B cell (primary cell): ENCODE data around the gene TINAGL1.

Experiments used
- EZH2 ChIP-seq: IDR thresholded peaks from 2 replicates; pipeline ENCODE4 v1.6.1; 2012; ENCODE audit warnings: borderline replicate concordance, low read depth, mild to moderate bottlenecking, moderate library complexity, low read length; ENCODE audit not compliant: insufficient read depth, poor library complexity, severe bottlenecking
- TF ChIP-seq, protein P1 (sequence below): fragments of 200-600 bp; IDR thresholded peaks from one replicate; pipeline ENCODE4 v1.8.0; 2022; ENCODE audit warnings: antibody characterized with exemption, mild to moderate bottlenecking

- TF ChIP-seq EZH2, result no peak
- TF ChIP-seq, protein P1, sequence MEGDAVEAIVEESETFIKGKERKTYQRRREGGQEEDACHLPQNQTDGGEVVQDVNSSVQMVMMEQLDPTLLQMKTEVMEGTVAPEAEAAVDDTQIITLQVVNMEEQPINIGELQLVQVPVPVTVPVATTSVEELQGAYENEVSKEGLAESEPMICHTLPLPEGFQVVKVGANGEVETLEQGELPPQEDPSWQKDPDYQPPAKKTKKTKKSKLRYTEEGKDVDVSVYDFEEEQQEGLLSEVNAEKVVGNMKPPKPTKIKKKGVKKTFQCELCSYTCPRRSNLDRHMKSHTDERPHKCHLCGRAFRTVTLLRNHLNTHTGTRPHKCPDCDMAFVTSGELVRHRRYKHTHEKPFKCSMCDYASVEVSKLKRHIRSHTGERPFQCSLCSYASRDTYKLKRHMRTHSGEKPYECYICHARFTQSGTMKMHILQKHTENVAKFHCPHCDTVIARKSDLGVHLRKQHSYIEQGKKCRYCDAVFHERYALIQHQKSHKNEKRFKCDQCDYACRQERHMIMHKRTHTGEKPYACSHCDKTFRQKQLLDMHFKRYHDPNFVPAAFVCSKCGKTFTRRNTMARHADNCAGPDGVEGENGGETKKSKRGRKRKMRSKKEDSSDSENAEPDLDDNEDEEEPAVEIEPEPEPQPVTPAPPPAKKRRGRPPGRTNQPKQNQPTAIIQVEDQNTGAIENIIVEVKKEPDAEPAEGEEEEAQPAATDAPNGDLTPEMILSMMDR, result no peak
These were observed 33.3 kb downstream of the TINAGL1 start for GRCh38 chr1:31609514-31610118.
